ENCODE measurements around the gene ACTR3C. TPM values are rescaled to one million over a fixed set of nuclear protein-coding genes. Genes with fewer than 3 reads are reported as not detected.
"Not testable (repeated sequence)": the region's sequence is repeated elsewhere in the genome, so short reads cannot be mapped to it uniquely, and the experiment has no call there.

Gene ACTR3C
- total RNA-seq, 1 experiment from 2014 or later: 4.5 TPM

DNA sequence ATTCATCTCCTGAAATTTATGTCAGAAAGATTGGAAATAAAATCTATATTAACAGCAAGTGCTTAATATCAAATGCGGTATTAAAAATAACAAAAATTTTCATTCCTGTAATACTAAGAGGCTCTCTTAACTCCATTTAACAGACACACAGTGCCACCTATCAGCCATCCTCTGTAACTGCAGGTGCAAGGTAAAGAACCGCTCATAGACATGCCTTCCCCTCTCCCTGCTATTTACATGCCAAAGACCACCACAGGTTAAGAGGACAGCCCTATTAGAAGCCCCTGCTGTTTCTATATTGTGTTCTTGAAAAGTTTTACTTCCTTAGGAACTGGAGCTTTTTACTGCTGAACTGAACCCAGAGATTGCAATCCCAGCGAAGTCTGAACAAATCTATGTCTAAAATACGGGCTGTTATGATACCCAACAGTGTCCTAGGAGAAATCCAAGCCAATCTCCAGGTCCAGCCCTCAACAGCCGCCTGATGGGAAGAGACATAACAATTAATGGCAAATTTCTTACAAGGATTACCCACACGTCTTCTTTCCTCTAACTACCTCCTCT, 47.1 kb downstream of the ACTR3C start:
- POLR2A ChIA-PET (ENCODE audit: low non-redundant PET); H3K36me3 ChIP-seq (ENCODE audit: insufficient read depth, low read length, poor library complexity, severe bottlenecking); H3K4me3 ChIP-seq (ENCODE audit: low read depth, low read length, poor library complexity, severe bottlenecking); CTCF ChIA-PET; BruUV-seq (replicated peaks); H3K9me3 ChIP-seq (ENCODE audit: low read depth, low read length, poor library complexity, severe bottlenecking); H3K4me1 ChIP-seq (ENCODE audit: insufficient read depth, low read length, poor library complexity, severe bottlenecking); H3K27ac ChIP-seq (ENCODE audit: low read depth, low read length, poor library complexity, severe bottlenecking); H3K27me3 ChIP-seq (replicated peaks; ENCODE audit: insufficient read depth, low read depth, low read length, poor library complexity): not testable (repeated sequence)
- peak; percentile 60 for TF ChIP-seq CTCF (conservative IDR thresholded peaks at IDR 0.05; ENCODE audit: low read depth, low read length)
- intact Hi-C loops (cut with micrococcal nuclease; ENCODE audit: unreplicated experiment): loop anchor here (5.0 to 10.0 kb wide), 3 partner anchors 221 to 469 kb away; no protein-coding TSS in a partner anchor
- peak; percentile 40 for DNase-seq (ENCODE audit: low spot score)

GRCh38 chr7:150271898-150272297, 51.4 kb downstream of the ACTR3C start:
- H3K9me3 ChIP-seq (ENCODE audit: low read depth, low read length, poor library complexity, severe bottlenecking); POLR2A ChIA-PET (ENCODE audit: low non-redundant PET); BruUV-seq (replicated peaks); H3K27ac ChIP-seq (ENCODE audit: low read depth, low read length, poor library complexity, severe bottlenecking); DNase-seq (ENCODE audit: low spot score); H3K27me3 ChIP-seq (replicated peaks; ENCODE audit: insufficient read depth, low read depth, low read length, poor library complexity); H3K4me3 ChIP-seq (ENCODE audit: low read depth, low read length, poor library complexity, severe bottlenecking); H3K36me3 ChIP-seq (ENCODE audit: insufficient read depth, low read length, poor library complexity, severe bottlenecking); H3K4me1 ChIP-seq (ENCODE audit: insufficient read depth, low read length, poor library complexity, severe bottlenecking): not testable (repeated sequence)
- CTCF ChIA-PET: interaction anchor here (0.7 kb wide), 1 partner anchor 935 kb away, joined by 3 read pairs; no protein-coding TSS in a partner anchor
- intact Hi-C loops (cut with micrococcal nuclease; ENCODE audit: unreplicated experiment): loop anchor here (10.0 kb wide), 2 partner anchors 217 to 387 kb away; no protein-coding TSS in a partner anchor

DNA sequence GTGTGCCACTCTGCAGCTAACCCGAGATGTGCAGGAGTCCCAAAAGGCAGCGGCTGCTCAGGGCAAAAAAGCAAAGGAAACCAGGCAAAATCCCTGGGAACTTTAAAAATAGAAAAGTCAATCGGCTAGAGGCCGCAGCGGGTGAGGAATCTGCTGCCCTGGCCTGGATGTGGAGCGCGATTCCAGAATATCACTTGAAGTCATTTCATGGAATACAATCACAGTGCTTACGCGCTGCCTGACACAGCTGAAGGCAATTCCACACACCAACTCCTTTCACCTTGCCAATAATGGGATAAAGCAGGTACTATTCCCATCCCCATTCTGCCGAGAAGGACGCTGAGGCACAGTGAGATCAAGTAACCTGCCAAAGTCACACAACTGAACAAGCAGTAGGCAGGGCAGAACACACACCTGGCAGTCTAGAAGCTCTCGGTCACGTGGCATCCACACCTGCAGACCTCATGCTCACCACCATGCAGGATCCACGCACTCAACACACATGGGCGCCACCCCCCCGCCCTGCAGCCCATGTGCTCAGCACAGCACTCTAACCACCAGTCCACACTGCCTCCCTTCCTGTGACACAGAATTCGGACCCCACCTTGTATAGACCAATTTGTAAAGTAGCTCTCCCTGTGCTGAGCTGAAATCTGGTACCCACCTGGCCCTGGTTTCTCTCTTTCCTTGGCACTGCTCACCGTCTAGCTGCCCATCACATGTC, 53.1 kb downstream of the ACTR3C start:
- BruUV-seq (replicated peaks); POLR2A ChIA-PET (ENCODE audit: low non-redundant PET); DNase-seq (ENCODE audit: low spot score): not testable (repeated sequence)

DNA sequence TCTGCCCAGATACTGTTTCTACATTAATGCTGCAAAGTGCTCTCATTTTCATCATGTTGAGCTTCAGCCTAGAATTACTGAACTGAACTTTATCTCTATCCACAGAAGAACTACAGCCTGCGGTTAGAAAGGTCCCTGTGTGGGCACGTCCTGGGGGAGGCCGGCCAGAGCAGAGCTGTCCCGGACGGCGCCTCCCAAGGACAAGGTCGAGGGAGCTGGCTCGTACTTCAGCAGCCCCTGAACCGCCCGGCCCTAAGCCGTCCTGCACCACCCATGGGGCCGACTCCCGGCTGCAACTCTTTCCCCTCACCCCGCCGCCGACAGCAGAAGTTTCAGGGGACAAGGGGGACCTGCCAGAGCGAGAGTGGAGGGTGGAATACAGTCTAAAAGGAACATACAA, 54.5 kb downstream of the ACTR3C start:
- H3K27me3 ChIP-seq (replicated peaks; ENCODE audit: insufficient read depth, low read depth, low read length, poor library complexity); POLR2A ChIA-PET (ENCODE audit: low non-redundant PET); H3K27ac ChIP-seq (ENCODE audit: low read depth, low read length, poor library complexity, severe bottlenecking); H3K4me1 ChIP-seq (ENCODE audit: insufficient read depth, low read length, poor library complexity, severe bottlenecking); H3K36me3 ChIP-seq (ENCODE audit: insufficient read depth, low read length, poor library complexity, severe bottlenecking); intact Hi-C loops (cut with micrococcal nuclease; ENCODE audit: unreplicated experiment); H3K9me3 ChIP-seq (ENCODE audit: low read depth, low read length, poor library complexity, severe bottlenecking); CTCF ChIA-PET; DNase-seq (ENCODE audit: low spot score); BruUV-seq (replicated peaks); H3K4me3 ChIP-seq (ENCODE audit: low read depth, low read length, poor library complexity, severe bottlenecking): not testable (repeated sequence)

More for the DNA sequence above, 53.1 kb downstream of the ACTR3C start:
- H3K4me1 ChIP-seq (ENCODE audit: insufficient read depth, low read length, poor library complexity, severe bottlenecking); H3K27me3 ChIP-seq (replicated peaks; ENCODE audit: insufficient read depth, low read depth, low read length, poor library complexity); H3K4me3 ChIP-seq (ENCODE audit: low read depth, low read length, poor library complexity, severe bottlenecking); CTCF ChIA-PET; H3K9me3 ChIP-seq (ENCODE audit: low read depth, low read length, poor library complexity, severe bottlenecking); H3K36me3 ChIP-seq (ENCODE audit: insufficient read depth, low read length, poor library complexity, severe bottlenecking); H3K27ac ChIP-seq (ENCODE audit: low read depth, low read length, poor library complexity, severe bottlenecking): not testable (repeated sequence)
- intact Hi-C loops (cut with micrococcal nuclease; ENCODE audit: unreplicated experiment): loop anchor here (10.0 kb wide), 2 partner anchors 215 to 385 kb away; no protein-coding TSS in a partner anchor

- POLR2A ChIA-PET (ENCODE audit: low non-redundant PET); BruUV-seq (replicated peaks); H3K9me3 ChIP-seq (ENCODE audit: low read depth, low read length, poor library complexity, severe bottlenecking); H3K4me3 ChIP-seq (ENCODE audit: low read depth, low read length, poor library complexity, severe bottlenecking); DNase-seq (ENCODE audit: low spot score); H3K27me3 ChIP-seq (replicated peaks; ENCODE audit: insufficient read depth, low read depth, low read length, poor library complexity); H3K36me3 ChIP-seq (ENCODE audit: insufficient read depth, low read length, poor library complexity, severe bottlenecking); H3K27ac ChIP-seq (ENCODE audit: low read depth, low read length, poor library complexity, severe bottlenecking); intact Hi-C loops (cut with micrococcal nuclease; ENCODE audit: unreplicated experiment); CTCF ChIA-PET; H3K4me1 ChIP-seq (ENCODE audit: insufficient read depth, low read length, poor library complexity, severe bottlenecking): not testable (repeated sequence)
These were observed 55.1 kb downstream of the ACTR3C start for GRCh38 chr7:150268287-150268686.

GRCh38 chr7:150266953-150267665, 56.2 kb downstream of the ACTR3C start:
- H3K27me3 ChIP-seq (replicated peaks; ENCODE audit: insufficient read depth, low read depth, low read length, poor library complexity); H3K27ac ChIP-seq (ENCODE audit: low read depth, low read length, poor library complexity, severe bottlenecking); H3K36me3 ChIP-seq (ENCODE audit: insufficient read depth, low read length, poor library complexity, severe bottlenecking); H3K9me3 ChIP-seq (ENCODE audit: low read depth, low read length, poor library complexity, severe bottlenecking); H3K4me1 ChIP-seq (ENCODE audit: insufficient read depth, low read length, poor library complexity, severe bottlenecking); CTCF ChIA-PET; H3K4me3 ChIP-seq (ENCODE audit: low read depth, low read length, poor library complexity, severe bottlenecking); POLR2A ChIA-PET (ENCODE audit: low non-redundant PET); DNase-seq (ENCODE audit: low spot score); intact Hi-C loops (cut with micrococcal nuclease; ENCODE audit: unreplicated experiment); BruUV-seq (replicated peaks): not testable (repeated sequence)

DNA sequence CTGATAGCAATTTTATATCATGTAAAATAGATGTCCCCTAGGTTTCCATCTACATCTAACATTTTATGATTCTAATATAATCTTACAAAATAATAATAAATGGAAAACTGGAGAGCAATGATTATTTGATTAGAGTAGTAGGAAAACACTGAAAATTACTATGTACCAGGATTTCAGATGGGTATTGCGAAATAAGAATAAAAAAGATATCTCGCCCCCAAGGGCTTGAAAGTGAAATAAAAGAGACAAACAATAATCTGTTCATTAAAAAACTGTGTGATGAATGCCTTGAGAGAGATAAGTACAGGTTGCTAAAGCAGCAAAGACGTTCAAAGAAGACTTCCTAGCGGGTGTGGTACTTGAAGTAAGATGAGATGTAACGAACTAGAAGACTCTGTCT, 60.7 kb downstream of the ACTR3C start:
- H3K4me1 ChIP-seq (ENCODE audit: insufficient read depth, low read length, poor library complexity, severe bottlenecking); H3K9me3 ChIP-seq (ENCODE audit: low read depth, low read length, poor library complexity, severe bottlenecking); H3K36me3 ChIP-seq (ENCODE audit: insufficient read depth, low read length, poor library complexity, severe bottlenecking); CTCF ChIA-PET; BruUV-seq (replicated peaks); H3K27me3 ChIP-seq (replicated peaks; ENCODE audit: insufficient read depth, low read depth, low read length, poor library complexity); H3K27ac ChIP-seq (ENCODE audit: low read depth, low read length, poor library complexity, severe bottlenecking); intact Hi-C loops (cut with micrococcal nuclease; ENCODE audit: unreplicated experiment); H3K4me3 ChIP-seq (ENCODE audit: low read depth, low read length, poor library complexity, severe bottlenecking); DNase-seq (ENCODE audit: low spot score); POLR2A ChIA-PET (ENCODE audit: low non-redundant PET): not testable (repeated sequence)
